Heart left ventricle (tissue), 16 donors: ENCODE measurements around the gene CIRBP. TPM values are rescaled to one million over a fixed set of nuclear protein-coding genes. Genes with fewer than 3 reads are reported as not detected.

ENCODE experiments used
- ATAC-seq, 4 donors: fragments of 200-7000 bp; cut with Tn5 transposase; one replicate each; pipeline ENCODE4 v1.9.1; 2020 to 2022; ENCODE audit warnings: moderate library complexity in 4 of 4, mild to moderate bottlenecking in 3 of 4, moderate number of reproducible peaks in 1 of 4
- DNase-seq, 5 donors: peaks; one replicate each; pipeline ENCODE4 v3.0.0-alpha.2; 2020
- H3K27ac ChIP-seq, 12 donors: fragments of 200-600 bp; sonication (generic) in 4 of 12; one replicate each; pipeline versions ENCODE4 v1.5.0 to v1.8.0; 2016 to 2022; ENCODE audit warnings: mild to moderate bottlenecking in 2 of 12
- H3K27me3 ChIP-seq, 9 donors: fragments of 200-600 bp; sonication (generic) in 2 of 9; one replicate each; pipeline versions ENCODE4 v1.5.1 to v1.8.0; 2016 to 2022; ENCODE audit warnings: mild to moderate bottlenecking in 3 of 9
- H3K36me3 ChIP-seq, 9 donors: fragments of 200-600 bp; sonication (generic) in 2 of 9; one replicate each; pipeline versions ENCODE4 v1.5.0 to v1.8.0; 2018 to 2022; ENCODE audit warnings: mild to moderate bottlenecking in 2 of 9
- H3K4me1 ChIP-seq, 12 donors: fragments of 200-600 bp; sonication (generic) in 4 of 12; one replicate each; pipeline versions ENCODE4 v1.5.0 to v1.8.0; 2016 to 2022; ENCODE audit warnings: mild to moderate bottlenecking in 3 of 12
- H3K4me3 ChIP-seq, 12 donors: fragments of 200-600 bp; sonication (generic) in 4 of 12; one replicate each; pipeline versions ENCODE4 v1.5.0 to v1.8.0; 2017 to 2022; ENCODE audit warnings: mild to moderate bottlenecking in 9 of 12, moderate library complexity in 4 of 12
- H3K9me3 ChIP-seq, 12 donors: fragments of 200-600 bp; sonication (generic) in 4 of 12; one replicate each; pipeline versions ENCODE4 v1.5.0 to v1.8.0; 2016 to 2022; ENCODE audit warnings: mild to moderate bottlenecking in 1 of 12
- POLR2A ChIP-seq, 2 donors: fragments of 450-650 bp; IDR thresholded peaks; one replicate each; pipeline ENCODE4 v1.6.1; 2017; ENCODE audit warnings: antibody characterized with exemption in 2 of 2, mild to moderate bottlenecking in 2 of 2, moderate library complexity in 2 of 2
- WGBS, 4 donors: extraction: QIAGEN DNeasy Blood & Tissue Kit in 2 of 4; methylation state at CpG; one replicate each; pipeline versions ENCODE4 v1.1.5 to v1.1.7; 2013 to 2018; 5-methylcytosine and 5-hydroxymethylcytosine counted together
- intact Hi-C, 10 donors: fragments of 100-400 bp; cut with DNase I; formaldehyde crosslinking; loops; one replicate each; pipeline versions ENCODE4 v1.11.1 to v1.14.2; 2022
- polyA plus RNA-seq, 2 donors: library from polyadenylated mRNA; stranded (reverse); fragments of 200-250 nt; gene quantifications; one replicate each; pipeline ENCODE4 v1.2.3, GENCODE V29; 2013
- total RNA-seq, 9 donors: library from RNA; depleted of rRNA in 2 of 9; stranded (reverse); fragments of >200 nt in 2 of 9; fragmentation: NEBNext Ultra II Directional in 3 of 9; extraction: Animal tissue kit (Norgen Biotek cat#: 25700) in 3 of 9; gene quantifications; one replicate each; pipeline versions ENCODE4 v1.1.0 to v1.2.4, GENCODE V29; 2016 to 2023
- TF ChIP-seq, protein P1 (sequence below), 12 donors: fragments of 200-600 bp; sonication (generic) in 4 of 12; IDR thresholded peaks; one replicate each; pipeline versions ENCODE4 v1.5.0 to v1.8.0; 2018 to 2022; ENCODE audit warnings: antibody characterized with exemption in 12 of 12, mild to moderate bottlenecking in 5 of 12
- donor health status: ischemic (EF 13 %, LVEDD 7.1; RV severe dilation, severe dysfunction).
- donor health status: healthy with polysubstance abuse.
- donor health status: DM: no; HTN: yes; CAD: no.
- donor health status: DM: no; HTN: no; CAD: no.
- donor health status: ischemic (EF 25% LVEDD 6.9; RV normal size, moderate dysfunction).
- donor health status: ischemic (EF 25% LVEDD 5.7; RV mildly dilated, moderate dysfunction).
- donor health status: healthy.
- donor health status: DM: yes; HTN: yes; CAD: no.
- donor health status: ischemic (EF 35%, LVEDD 5.7; RV mildly dilated, moderate dysfunction).
- donor health status: nonischemic (EF 11% LVEDD 7.7; RV severe dilation, severe dysfunction).
- donor health status: DM: yes; HTN: yes; CAD: no.
- donor health status: PGD.
- donor health status: ischemic (EF 29% LVEDD 5.4; RV normal size, mild dysfunction).
- donor health status: nonischemic (EF 23%, LVEDD 6.1; RV moderate dilation, normal function).

The CIRBP gene
- total and polyA plus RNA-seq, 11 donors = 149 to 425 (median 269) TPM

DNA sequence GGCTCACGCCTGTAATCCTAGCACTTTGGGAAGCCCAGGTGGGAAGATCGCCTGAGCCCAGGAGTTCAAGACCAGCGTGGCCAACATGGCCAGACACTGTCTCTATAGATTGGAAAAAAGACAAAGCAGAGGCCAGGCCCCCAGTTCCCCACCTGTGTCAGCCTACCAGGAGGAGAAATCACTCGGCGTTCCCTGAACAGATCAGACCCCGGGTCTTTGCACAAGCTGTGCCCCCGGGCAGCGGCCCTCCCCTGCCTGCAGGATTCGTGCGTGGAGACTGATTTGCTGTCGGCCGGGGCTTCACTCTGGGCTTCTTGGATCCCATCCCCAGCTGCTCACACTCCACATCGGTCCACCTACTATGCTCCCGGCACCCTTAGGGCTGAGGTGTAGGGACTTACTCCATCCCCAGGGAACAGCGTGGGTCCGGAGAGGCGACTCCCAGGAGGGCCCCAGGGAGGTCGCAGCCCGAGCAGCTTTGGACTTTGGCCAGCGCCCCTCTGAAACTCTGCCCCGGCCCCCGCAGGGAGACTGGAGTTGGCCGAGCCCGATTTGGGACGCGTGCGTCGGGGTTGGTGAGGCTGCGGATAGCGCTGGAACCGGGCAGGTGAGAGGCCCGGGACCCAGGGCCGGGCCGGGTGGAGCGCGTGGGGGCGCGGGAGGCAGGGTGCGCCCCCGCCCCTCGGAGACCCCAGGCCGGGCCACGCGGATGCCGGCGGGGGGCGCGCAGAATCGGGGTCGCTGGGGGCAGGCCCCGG is 16.0 kb downstream of the CIRBP start:
- H3K27me3 ChIP-seq = peaks cover 20 to 68% (median 50%) of the 10 kb centered on the region in 9 donors
- DNase-seq = no peak
- no peak for ATAC-seq
- intact Hi-C loops = loop anchor here in 4 of 10 donors (5.0 to 10.0 kb wide), 5 partner anchors 70 to 240 kb away; partner anchors contain the start of genes PLK5 (in 2 of the 4) and GAMT (in 1 of the 4)
- TF ChIP-seq, protein P1, sequence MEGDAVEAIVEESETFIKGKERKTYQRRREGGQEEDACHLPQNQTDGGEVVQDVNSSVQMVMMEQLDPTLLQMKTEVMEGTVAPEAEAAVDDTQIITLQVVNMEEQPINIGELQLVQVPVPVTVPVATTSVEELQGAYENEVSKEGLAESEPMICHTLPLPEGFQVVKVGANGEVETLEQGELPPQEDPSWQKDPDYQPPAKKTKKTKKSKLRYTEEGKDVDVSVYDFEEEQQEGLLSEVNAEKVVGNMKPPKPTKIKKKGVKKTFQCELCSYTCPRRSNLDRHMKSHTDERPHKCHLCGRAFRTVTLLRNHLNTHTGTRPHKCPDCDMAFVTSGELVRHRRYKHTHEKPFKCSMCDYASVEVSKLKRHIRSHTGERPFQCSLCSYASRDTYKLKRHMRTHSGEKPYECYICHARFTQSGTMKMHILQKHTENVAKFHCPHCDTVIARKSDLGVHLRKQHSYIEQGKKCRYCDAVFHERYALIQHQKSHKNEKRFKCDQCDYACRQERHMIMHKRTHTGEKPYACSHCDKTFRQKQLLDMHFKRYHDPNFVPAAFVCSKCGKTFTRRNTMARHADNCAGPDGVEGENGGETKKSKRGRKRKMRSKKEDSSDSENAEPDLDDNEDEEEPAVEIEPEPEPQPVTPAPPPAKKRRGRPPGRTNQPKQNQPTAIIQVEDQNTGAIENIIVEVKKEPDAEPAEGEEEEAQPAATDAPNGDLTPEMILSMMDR (IDR thresholded peaks at IDR 0.05) = no peak
- TF ChIP-seq POLR2A (IDR thresholded peaks at IDR 0.05) = no peak
- no peak overlapping the region for H3K27ac ChIP-seq
- peak overlapping the region in 1 of 12 donors; percentile 9 for H3K4me3 ChIP-seq
- peaks cover 0 to 23% (median 0%) of the 10 kb centered on the region in 12 donors for H3K4me1 ChIP-seq
- 17 to 55% (median 27%) methylated on average over 12 to 51 of the region's 51 CpGs for WGBS, 4 donors
- H3K36me3 ChIP-seq = peaks cover 0 to under 1% (median 0%) of the 10 kb centered on the region in 9 donors
- H3K9me3 ChIP-seq = no peaks in the 10 kb centered on the region

DNA sequence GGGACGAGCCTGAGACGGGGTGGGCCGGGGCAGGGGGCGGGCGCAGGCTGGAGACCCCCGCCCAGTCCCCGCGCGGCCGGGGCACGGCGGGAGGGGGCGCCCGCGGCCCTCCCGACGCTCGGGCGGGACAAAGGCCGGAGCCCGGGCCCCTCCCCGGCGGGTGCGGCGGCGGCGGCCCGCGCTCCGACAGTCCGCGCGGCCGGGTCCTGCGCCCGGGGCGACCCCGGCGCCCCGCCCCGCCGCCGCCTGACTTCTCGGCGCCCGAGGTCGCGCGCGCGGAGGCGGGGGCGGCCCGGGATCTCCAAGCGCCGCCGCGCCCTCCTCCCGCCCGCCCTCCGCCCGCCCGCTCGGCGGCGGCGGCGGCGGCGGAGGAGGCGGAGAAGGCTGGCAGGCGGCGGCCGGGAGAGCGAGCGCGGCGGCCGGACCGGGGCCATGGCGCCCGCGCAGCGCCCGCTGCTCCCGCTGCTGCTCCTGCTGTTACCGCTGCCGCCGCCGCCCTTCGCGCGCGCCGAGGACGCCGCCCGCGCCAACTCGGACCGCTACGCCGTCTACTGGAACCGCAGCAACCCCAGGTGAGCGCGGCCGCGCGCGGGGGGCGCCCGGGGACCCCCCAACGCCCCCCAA is 16.7 kb downstream of the CIRBP start, which contains the start of gene EFNA2:
Gene EFNA2, plus strand, starts transcription at position 137 of the 624 bp plus-strand sequence. Its CDS starts 296 bp downstream, at position 433.
- 0% methylated on average over 2 to 113 of the region's 113 CpGs; no CpG with 5 or more reads in 1 of the 4 donors for WGBS, 4 donors

DNA sequence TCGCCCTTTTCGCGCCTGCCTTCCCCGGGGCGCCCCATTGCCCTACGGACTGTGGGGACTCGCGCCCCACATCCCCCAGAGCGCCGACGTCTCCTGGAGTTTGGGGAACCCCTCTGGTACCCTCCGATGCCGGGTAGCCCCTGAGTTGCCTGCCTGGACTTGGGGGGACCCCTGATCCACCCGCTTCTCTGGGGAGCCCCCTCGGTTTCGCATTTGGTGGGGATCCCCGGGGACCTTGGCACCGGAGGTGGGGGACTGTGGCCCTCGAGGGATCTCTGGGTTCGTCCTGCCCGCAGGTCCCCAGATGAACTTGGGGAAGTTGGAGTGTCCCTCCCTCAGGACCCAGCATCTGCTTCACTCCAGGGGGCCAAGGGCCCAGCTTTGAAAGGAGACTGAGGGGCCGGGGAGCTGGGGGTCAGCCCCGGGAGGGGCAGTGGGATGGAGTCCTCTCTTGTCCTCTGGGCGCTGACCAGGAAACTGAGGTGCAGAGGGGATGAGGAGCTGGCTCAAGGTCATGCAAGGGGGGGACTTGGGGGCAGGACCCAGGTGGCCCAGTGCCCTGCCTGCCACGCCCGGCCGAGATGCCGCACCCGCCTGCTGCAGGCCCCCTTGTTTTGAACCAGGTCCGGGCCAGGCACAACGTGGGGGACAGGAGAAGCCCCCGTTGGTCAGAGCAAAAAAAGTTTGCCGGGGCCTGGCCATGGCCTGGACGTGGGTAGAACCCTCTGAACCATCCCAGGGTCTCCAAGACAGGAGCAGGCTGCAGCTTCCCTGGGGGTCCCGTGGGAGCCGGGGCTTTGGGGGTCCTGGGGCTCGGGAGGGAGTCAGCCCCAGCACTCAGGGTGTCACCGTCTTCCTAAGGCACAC is 17.6 kb downstream of the CIRBP start:
- H3K4me1 ChIP-seq = peaks cover 0 to 23% (median 0%) of the 10 kb centered on the region in 12 donors
- WGBS, 4 donors = 39 to 49% (median 41%) methylated on average over 25 to 38 of the region's 38 CpGs
- no peaks in the 10 kb centered on the region for H3K9me3 ChIP-seq
- TF ChIP-seq POLR2A (IDR thresholded peaks at IDR 0.05) = no peak
- TF ChIP-seq, protein P1 (IDR thresholded peaks at IDR 0.05) = no peak
- intact Hi-C loops = loop anchor here in 3 of 10 donors (10.0 kb wide), 3 partner anchors 68 to 238 kb away; partner anchors contain the start of gene PLK5 (in 2 of the 3)
- H3K36me3 ChIP-seq = no peaks in the 10 kb centered on the region
- peaks cover 20 to 84% (median 61%) of the 10 kb centered on the region in 9 donors for H3K27me3 ChIP-seq
- H3K27ac ChIP-seq = no peak overlapping the region
- no peak for ATAC-seq
- DNase-seq = no peak
- peak overlapping the region in 1 of 12 donors; percentile 43 for H3K4me3 ChIP-seq

More for the DNA sequence above, 16.7 kb downstream of the CIRBP start, which contains the start of gene EFNA2:
- no peak within 1 kb of the TSS for H3K27ac ChIP-seq
- no peak for DNase-seq
- H3K4me3 ChIP-seq = peak within 1 kb of the TSS in 2 of 12 donors; percentile 12 to 43
- no peak for ATAC-seq
- intact Hi-C loops = loop anchor here in 3 of 10 donors (10.0 kb wide), 3 partner anchors 69 to 239 kb away; partner anchors contain the start of gene PLK5 (in 2 of the 3)
- H3K4me1 ChIP-seq = peaks cover 0 to 23% (median 0%) of the 10 kb centered on the region in 12 donors
- no peaks in the 10 kb centered on the region for H3K9me3 ChIP-seq
- TF ChIP-seq, protein P1 (IDR thresholded peaks at IDR 0.05) = no peak
- no peak for TF ChIP-seq POLR2A (IDR thresholded peaks at IDR 0.05)
- H3K27me3 ChIP-seq = peaks cover 20 to 75% (median 53%) of the 10 kb centered on the region in 9 donors
- no peaks in the 10 kb centered on the region for H3K36me3 ChIP-seq
